HG03457 (cell line): Measurements from ENCODE around the gene NFKBIE.
"Not testable (repeated sequence)": the region's sequence is repeated elsewhere in the genome, so short reads cannot be mapped to it uniquely, and the experiment has no call there.

Source experiments
- ATAC-seq: cut with Tn5 transposase; IDR thresholded peaks from one replicate; pipeline ENCODE4 v1.9.1; 2021; ENCODE audit warnings: moderate number of reproducible peaks; ENCODE audit not compliant: unreplicated experiment

Gene NFKBIE

DNA sequence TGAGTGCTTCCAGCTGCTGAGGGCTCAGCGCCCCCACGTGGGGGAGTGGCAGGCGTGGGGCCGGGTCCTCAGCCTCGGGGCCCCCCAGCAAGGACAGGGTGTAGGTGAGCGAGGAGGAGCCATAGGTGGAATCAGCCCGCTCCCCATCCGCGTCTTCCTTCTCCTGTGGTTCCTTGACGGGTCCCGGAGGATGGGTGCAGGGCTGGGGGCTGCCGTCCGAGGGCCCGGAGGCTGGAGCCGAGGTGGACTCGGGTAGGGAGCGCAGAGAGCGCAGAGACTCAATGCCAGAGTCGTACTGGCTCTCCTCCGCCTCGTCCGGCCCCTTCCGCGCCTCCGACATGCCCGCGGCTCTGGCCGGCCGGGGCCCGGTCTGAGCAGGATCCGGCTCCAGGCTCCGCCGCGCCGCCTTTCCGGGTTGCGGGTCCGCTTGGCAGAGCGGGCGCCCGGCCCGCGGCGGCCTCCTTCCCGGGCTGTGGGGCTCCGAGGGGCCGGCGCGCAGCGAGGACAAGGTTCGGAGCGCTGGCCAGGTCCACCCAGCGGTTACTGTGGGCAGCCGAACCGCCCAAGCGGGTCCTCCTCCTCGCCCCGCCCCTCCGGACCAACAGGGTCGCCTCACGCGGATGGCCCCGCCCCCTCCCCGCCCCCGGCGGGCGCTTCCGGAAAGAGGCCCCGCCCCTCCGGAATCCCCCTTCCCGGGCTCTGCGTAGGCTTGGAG lies at the start of gene NFKBIE:
Gene NFKBIE, minus strand, starts transcription at position 545 of the 715 bp plus-strand sequence. Its CDS starts 205 bp downstream, at position 340.
- peak; percentile 32 for ATAC-seq

GRCh38 chr6:44314657-44315056 lies 49.3 kb upstream of the NFKBIE start:
- ATAC-seq, result not testable (repeated sequence)

- peak; percentile 82 for ATAC-seq
Measured at GRCh38 chr6:44312901-44313788, 47.8 kb upstream of the NFKBIE start, which contains the start of gene AARS2. Gene AARS2 (minus strand): TSS chr6:44313347. CDS start chr6:44313323, 24 bp downstream.

DNA sequence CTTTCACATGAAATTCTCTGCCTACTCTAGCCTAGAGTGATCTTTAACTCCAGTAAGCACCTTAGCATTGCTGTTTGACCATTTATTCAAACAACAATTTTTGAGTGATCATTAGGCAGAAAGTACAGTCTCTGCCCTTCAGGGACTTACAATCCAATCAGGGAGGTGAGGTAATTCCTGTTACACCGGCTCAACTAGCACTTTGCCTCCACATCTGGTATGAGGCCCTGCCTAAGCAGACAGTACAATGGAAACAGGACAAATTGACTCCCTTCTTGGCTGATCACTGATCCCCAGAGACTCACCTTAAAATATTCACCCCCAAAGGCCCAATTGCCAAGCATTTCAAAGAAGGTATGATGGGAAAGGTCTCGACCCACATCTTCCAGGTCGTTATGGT lies 46.4 kb upstream of the NFKBIE start:
- no peak for ATAC-seq

DNA sequence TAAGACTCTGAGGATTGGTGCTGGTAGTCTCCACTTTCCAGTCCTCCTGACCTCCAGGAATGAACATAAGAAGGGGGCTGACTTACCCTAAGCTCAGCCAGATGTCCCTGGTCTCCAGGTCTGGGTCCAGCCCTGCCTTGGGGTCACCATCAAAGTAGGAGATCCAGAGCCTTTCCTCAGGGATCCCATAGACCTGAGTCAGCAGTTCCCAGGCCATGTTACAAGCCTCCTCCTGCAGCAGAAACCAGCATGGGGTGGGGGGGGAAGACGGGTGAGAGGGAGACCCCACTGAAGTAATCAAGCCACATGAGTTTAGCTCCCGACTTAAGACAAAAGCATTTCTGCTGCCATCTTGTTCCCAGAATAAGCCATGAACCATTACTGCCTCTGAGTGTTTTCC lies 46.0 kb upstream of the NFKBIE start:
- no peak for ATAC-seq

DNA sequence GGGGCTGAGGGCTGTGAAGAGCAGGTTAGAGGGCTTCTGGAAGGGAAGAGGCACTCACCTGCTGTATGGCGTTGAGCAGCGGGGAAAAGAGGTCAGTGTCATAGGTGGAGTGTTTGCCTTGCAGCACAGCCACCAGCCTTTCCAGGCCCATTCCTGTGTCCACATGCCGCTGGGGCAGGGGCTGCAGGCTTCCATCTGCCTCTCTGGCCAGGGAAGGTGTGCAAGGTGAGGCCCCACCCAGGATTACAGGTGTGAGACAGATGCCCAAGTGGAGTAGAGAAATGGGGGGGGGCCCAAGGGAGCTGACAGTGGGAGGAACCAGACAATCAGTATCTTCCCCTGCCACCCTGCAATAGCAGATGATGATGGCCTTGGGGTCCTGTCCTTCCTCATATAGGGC lies 44.9 kb upstream of the NFKBIE start:
- no peak for ATAC-seq

DNA sequence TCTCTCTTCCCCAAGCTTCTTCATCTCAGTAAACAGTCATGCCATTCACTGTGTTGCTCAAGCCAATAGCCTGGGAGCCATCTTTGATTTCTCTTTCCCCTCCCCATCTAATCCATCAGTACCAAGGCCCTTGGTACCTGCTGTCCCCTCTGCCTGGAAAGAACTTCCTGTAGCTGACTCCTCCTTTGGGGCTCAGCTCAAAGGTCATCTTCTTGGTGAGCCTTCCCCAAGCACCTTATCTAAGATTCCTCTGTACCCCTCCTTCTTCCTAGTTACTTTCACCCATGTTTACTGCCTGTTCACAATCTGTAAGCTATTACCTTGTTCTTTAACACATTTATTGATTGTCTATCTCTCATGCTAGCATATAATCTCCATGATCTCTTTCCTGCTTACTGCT lies 44.3 kb upstream of the NFKBIE start:
- ATAC-seq, result no peak

DNA sequence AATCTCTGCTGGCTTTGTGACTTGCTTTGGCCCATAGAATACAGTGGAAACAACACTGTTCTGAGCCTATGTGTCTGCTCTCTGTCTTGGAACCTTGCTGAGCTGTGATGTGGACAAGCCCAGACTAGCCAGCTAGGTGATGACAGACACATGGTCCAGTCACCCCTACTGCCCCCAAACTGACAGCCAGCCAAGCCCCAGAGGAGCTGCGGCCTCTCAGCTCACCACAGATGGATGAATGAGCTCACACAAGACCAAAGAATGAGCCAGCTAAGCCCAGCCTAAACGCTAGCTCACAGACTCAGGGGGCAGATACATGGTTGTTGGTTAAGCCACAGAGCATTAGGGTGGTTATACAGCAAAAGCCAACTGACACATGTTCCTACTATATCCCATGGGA lies 43.7 kb upstream of the NFKBIE start:
- no peak for ATAC-seq

GRCh38 chr6:44307217-44307616 lies 41.9 kb upstream of the NFKBIE start:
- ATAC-seq, result no peak

GRCh38 chr6:44306710-44307109 lies 41.4 kb upstream of the NFKBIE start:
- no peak for ATAC-seq

DNA sequence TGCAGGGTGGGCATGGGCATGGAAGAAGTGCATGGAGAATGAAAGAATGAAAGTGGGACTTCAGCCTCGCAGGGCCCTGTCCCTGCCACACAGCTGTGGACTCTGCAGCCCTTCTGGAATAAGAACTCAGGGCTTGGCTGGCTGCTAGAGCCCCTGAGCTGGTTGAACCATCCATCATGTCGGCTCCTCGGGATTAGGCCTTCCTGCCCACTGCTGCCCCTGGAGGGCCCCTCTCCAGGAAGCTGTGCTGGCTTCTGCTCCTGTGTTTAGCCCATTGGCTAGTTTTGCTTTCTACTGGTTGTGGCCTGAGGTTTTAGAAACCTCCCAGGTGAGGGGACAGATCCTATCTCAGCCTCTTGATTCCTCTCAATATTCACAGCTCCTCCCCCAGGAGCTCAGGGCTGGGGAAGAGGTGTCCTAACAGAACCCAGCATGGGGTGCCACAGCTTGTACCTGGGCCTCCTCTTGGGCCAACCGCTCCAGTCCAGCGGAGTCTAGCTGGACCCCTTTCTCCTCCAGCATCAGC lies 39.9 kb upstream of the NFKBIE start:
- no peak for ATAC-seq

DNA sequence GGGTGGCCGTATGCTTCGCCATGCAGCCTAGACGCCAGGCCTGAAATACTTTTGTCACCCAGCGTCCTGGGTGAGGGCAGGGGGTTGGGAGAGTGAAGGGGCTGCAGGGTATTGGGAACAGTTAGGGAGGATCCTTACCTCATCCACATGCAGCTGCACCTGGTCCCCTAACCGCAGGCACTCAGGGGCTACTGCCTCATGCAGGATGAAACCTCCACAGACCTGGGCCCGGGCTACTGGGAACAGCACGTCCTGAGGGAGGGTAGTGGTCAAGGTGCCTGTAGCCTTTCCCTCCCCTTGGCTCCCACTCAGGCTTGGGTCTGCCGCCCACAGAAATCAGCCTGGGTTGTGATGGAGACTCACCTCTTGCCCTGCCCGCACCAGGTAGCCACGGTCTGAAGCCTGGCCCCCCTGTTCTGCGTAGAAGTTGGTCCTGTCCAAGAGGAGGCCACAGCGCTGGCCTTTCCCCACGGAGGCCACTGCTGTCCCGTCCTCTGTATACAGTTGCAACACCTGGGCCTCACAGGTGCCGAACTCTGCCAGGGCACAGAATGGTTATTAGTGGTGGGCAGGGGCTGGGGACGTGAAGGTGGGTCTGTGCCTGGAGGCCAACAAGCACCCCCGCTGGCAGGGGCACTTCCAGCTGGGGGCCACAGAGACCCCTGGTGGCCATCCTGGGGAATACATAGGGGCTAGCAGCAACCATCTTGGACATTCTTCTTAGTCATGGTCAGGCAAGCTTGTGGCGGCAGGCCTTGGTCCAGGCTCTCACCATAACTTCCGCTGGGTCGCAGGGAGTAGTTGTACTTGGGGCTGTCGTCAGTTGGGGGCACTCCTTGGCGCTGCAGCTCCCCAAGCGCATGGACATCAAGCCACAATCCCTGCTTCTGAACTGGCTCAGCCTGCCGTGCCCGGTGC lies 39.2 kb upstream of the NFKBIE start:
- no peak for ATAC-seq

- no peak for ATAC-seq
Measured at GRCh38 chr6:44303842-44304241, 38.5 kb upstream of the NFKBIE start.

DNA sequence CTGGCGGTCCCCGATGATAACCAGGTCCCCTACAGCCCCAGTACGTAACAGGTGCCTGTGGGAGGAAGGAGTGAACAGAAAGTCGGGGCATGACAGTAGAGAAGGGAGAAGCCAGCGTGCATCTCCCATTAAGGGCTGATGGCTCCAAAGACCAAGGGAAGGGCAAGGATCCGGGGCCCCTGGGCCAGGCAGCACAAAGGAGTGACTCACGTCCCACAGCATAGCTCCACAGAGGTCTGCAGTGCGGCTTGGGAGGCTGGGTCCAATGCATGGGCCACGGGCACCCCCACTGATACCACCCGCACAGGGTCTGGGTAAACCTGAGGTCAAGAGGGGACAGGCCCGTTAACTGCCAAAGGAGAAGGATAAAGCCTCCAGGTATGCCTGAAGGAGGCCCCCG lies 37.5 kb upstream of the NFKBIE start:
- no peak for ATAC-seq

GRCh38 chr6:44301782-44302564 lies 36.6 kb upstream of the NFKBIE start:
- ATAC-seq, result no peak

- ATAC-seq, result no peak
Measured at GRCh38 chr6:44301106-44301505, 35.8 kb upstream of the NFKBIE start.

- no peak for ATAC-seq
Measured at GRCh38 chr6:44300292-44300823, 35.0 kb upstream of the NFKBIE start.

GRCh38 chr6:44298864-44299263 lies 33.5 kb upstream of the NFKBIE start:
- no peak for ATAC-seq

GRCh38 chr6:44298055-44298803 lies 32.9 kb upstream of the NFKBIE start:
- ATAC-seq, result no peak
